ENCODE results near the gene PTPRG.
A peak's percentile ranks its signal among the peaks of the same experiment; 100 is the strongest.

Gene PTPRG

GRCh38 chr3:61841988-61842387 is 280.6 kb downstream of the PTPRG start:
- no peak for DNase-seq

DNA sequence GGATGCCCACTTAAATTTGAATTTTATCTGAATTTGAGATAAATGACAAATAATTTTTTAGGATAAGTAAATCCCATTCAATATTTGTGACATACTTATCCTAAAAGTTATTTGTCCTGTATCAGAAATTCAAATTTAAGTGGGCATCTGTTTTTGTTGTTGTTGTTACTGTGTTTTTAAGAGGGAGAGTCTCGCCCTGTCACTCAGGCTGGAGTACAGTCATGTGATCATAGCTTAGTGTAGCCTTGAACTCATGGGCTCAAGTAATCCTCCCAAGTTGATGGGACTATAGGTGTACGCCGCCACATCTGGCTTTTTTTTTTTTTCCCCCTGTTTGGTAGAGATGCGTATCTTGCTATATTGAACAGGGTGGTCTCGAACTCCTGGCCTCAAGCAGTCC is 283.0 kb downstream of the PTPRG start:
- DNase-seq, result no peak

- DNase-seq, result no peak
Measured at GRCh38 chr3:61846488-61846887, 285.1 kb downstream of the PTPRG start.

GRCh38 chr3:61847784-61848462 is 286.6 kb downstream of the PTPRG start:
- DNase-seq, result no peak

DNA sequence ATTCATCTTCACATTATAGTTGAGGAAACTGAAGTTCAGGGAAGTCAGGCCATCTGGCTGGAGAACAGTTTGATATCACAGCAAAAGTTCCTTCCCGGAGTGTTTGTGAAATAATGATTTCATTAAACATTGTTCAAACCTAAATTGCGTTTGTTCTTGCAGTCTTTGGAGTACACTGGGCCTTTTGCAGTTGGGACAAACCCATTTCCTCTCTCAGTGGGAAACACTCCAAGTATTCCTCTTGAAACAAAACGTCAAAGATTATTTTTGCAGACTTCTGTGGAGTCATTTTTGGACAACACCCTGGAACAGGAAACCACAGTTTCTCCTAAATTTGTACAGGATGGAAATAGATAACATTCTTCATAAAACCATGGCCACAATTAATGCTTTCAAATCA is 287.5 kb downstream of the PTPRG start:
- DNase-seq, result no peak

GRCh38 chr3:61853912-61854311 is 292.5 kb downstream of the PTPRG start:
- DNase-seq, result no peak

DNA sequence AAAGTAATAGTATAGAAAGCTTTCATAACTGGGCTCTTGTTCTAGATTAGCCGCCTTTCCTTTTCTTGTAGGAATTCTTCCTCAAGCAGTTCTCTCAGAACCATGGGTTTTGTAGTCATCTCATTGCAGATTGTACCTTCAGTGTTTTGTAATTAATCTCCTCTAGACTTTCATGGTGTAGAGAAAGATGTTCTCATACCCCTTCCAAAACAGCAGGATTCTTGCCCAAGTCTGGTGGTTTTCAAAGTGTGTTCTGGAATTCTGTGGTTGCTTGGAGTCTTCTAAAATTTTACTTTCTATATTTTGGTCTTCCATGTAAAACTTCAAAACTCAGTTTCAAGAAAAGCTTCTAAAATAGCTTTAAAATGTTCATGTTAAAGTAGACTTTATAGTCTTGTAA is 293.8 kb downstream of the PTPRG start:
- no peak for DNase-seq

GRCh38 chr3:61857297-61857696 is 295.9 kb downstream of the PTPRG start:
- no peak for DNase-seq

- peak in 1 of 2 experiments; percentile 29 for DNase-seq
Measured at GRCh38 chr3:61858054-61858453, 296.7 kb downstream of the PTPRG start.

DNA sequence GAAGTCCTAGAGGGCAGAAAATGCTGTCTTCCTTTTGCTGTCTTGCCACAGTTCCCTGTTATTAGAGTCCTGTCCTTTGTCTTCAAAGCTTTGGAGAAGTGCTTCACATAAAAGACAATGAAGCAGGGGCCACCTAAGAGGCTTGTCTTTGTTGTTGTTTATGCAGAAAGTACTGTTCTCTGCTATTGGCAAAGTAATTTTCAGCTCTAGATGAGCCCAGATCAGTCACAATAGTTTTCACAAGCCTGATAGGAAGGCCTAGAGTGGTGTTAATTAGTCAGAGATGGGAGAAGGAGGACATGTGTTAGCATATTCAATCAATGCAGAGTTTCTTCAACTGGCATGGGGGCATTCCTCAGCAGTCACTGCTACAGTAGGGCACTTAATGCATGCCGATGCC is 300.0 kb downstream of the PTPRG start:
- DNase-seq, result no peak

DNA sequence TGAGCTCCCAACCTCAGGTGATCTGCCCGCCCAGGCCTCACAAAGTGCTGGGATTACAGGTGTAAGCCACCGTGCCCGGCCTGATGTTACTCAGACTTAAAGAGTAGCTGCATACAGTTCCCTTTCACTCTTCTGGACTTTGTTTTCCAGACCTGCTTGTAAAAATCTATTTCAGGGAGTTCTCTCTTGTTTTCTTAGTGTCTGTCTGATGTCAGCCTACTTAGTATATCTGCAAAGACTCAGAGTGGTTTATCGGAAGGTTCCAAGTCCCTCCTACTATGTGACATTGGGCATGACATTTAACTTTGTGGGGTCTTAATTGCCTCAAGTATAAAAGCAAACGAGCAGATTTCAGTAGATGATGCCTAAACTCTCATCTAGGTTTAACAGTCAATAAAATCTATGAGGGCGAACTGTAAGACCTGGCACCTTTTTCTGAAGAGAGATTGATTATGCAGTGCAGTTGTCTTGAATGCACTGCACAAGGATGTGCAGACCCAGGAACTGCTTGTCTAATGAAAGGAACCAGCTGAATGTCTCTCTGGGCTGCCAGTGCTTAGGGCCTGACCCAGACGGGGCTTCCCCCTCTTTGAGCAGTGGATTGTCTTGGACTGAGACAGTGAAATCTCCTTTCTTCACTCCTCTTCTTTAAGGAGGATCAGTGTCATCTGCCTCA is 301.4 kb downstream of the PTPRG start:
- no peak for DNase-seq

DNA sequence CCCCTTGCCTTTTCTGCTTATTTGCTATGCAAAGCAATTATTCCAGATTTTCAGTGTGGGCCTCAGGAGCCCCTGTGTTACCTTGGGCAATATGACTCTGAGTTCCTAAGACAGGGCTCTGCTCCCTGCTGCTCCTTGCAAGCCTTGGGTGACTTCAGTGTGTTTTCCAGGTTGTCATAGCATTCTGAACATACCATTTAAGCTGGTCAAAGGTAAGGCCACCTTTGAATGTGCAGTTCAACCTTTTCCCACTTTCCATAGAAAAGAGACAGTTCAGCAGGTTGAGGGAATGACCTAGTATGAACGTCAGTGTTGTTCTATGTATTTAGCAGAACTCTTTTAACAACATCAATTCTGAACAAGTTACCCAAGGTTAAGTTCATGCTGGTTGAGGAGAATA is 302.2 kb downstream of the PTPRG start:
- no peak for DNase-seq

- DNase-seq, result no peak
Measured at GRCh38 chr3:61864886-61865285, 303.5 kb downstream of the PTPRG start.

- DNase-seq, result no peak
Measured at GRCh38 chr3:61865466-61866152, 304.2 kb downstream of the PTPRG start.

DNA sequence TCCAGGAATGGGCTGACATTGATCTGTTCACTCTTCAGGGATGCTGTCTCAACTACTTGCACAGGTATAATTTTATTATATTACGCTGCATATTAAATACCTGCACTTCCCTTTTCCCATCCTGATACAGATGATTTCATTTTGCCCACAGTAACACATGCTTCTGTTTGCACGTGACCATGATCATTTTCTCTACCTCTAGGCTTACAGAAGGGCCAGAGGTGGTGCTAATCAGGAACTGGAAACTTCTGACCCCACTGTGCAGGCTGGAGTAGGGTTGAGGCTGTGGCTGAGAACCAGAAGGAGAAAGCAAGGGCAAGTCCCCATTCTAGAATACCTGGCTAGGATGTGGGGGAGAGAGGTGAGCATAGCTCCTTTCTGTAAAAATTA is 304.8 kb downstream of the PTPRG start:
- no peak for DNase-seq

- DNase-seq, result no peak
Measured at GRCh38 chr3:61866961-61867461, 305.6 kb downstream of the PTPRG start.

DNA sequence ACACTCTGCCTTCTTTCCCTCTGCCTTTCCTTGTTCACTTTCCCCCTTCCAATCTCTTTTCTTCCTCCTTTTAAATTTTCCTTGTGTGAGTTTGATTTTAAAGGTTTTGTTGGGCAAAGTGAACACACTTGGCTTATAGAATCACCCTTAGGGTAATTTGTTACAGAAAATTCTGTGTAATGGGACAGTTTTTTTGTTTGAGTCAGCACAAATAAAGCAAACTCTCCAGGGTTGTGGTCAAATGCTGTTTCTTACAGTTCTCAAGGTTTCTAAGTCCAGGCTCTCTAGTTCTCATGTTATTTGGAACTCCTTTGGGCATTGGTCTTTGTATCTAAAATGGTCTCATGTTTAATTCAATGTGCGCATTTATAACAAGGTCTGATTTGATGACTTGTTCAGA is 307.1 kb downstream of the PTPRG start:
- DNase-seq, result no peak

DNA sequence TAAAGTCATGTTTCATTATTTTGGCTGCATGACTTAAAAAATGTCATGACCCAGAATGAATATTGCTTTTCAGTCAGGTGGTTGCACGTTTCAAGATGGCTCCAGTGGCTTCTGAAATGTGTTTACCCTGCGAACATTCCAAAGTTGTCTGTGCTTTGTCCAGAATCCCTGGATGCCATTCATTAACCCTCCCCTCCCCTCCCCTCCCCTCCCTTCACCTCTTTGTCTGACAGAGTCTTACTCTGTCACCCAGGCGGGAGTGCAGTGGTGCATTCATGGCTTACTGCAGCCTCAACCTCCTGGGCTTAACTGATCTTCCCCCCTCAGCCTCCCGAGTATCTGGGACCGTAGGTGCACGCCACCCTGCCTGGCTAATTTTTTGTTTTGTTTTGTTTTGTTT is 308.0 kb downstream of the PTPRG start:
- DNase-seq, result no peak

DNA sequence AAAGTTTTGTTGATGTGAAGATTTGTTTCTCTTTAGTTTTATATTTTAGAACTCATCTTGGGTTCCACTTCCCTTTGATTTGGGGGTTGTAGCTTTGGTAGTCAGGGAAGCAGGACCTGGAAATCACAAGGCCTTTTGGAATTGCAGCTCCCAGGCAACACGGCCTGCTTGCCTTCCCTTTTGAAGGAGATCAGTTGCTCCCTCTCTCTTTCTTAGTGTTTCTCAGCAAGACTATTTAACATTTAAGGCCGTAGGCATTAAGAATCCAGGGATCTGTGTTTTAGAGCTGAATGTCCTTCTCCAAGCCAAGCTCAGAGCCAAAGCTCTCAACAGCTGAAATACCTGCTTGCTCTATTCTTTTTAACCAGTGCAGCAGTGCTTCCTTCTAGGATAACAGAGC is 310.3 kb downstream of the PTPRG start:
- no peak for DNase-seq

DNA sequence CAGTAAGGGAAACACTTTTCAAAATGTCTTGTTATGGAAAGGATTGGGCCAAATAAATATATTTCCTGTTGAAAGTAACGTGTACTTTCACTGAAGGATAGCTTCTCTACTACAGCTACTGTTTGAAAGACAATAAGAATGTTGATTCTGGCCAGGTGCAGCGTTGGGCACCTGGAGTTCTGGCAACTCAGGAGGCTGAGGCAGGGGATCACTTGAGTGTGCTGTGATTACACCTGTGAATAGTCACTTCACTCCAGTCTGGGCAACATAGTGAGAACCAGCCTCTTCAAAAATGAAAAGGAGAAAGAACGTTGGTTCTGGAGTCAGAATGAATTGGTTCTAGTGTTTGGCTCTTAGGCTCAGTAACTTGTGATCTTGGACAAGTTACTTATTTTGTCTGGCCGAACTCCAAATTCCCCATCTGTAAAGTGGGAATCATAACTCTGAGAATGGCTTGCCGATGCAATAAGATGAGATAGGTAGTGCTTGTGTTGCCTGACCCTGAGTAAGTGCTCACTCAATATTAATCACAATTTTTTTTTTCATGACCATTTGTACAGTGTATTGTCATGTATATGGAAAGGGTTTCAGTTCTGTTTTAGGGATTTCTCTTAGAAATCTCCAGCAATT is 310.8 kb downstream of the PTPRG start:
- peak in 1 of 2 experiments; percentile 35 for DNase-seq

DNA sequence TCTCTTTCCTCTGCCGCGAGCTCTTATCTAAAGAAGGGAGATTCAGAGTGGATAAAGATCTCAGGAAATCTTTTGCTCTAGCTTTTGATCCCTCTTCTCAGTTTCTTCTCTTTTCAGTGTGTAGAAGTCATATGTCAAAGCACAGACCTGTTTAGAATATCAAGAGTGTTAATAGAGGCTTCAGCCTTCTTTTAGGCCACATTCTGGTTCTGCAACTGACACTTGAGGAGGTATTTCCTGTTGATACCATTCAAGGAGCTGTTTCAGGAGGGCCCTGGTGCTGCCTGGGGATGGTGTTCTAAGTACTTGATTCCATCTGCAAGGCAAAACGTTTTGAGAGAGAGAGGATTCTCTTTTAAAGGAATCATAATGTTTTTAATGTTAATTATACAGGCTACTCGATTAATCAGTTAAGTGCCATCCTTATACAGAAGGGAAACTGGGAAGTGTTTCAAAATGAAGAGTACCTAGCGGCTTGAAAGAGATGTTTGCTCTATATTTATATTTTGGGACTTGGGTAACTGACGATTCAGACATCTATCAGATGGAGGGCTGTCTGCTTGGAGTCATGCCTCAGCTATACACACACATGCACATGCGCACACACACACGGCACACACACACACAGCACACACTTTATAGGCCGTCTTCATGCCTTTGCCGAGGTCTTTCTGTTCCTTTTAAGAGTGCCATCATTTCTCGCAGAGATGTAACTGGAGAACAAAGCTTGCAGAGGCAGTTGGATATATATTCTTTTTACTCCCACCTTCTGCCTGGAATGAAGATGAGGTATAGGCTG is 313.9 kb downstream of the PTPRG start:
- DNase-seq, result no peak

- DNase-seq, result no peak
Measured at GRCh38 chr3:61875976-61876671, 314.8 kb downstream of the PTPRG start.
